ENCODE measurements around the gene PRDX6.
"Not testable (repeated sequence)": the region's sequence is repeated elsewhere in the genome, so short reads cannot be mapped to it uniquely, and the experiment has no call there.

The PRDX6 gene

DNA sequence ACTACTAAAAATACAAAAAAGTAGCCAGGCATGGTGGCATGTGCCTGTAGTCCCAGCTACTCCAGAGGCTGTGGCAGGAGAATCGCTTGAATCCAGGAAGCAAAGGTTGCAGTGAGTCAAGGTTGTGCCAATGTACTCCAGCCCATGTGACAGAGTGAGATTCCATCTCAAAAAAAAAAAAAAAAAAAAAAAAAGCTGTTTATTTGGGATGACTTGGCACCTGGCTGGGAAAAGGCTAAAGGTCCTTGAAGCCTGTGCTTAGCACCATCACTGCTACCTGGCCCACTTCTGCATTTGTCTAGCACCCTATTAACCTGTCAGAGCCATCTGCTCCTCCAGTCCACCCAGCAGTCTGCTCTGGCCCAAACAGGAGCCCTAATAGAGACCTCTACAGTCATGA lies 25.0 kb downstream of the PRDX6 start:
- DNase-seq = no peak

DNA sequence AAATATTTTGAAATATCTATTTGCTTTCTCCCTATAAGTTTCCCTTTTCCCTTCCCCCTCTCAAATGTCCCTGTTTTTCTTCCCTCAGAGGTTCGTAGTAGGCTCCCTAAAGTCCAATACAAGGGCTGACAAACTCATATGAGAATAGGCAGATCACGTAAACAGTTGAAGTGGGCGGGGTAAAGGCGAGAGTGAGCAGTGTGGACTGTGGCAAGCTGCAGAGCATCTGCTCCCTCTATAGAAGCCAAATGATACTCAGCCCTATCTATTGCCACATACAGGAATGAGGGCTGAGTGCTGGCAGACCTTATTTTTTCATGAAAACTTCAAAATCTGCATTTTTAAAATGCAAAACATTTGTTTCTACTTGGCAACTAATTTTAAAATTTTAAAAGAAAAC lies 26.3 kb downstream of the PRDX6 start:
- DNase-seq = no peak

DNA sequence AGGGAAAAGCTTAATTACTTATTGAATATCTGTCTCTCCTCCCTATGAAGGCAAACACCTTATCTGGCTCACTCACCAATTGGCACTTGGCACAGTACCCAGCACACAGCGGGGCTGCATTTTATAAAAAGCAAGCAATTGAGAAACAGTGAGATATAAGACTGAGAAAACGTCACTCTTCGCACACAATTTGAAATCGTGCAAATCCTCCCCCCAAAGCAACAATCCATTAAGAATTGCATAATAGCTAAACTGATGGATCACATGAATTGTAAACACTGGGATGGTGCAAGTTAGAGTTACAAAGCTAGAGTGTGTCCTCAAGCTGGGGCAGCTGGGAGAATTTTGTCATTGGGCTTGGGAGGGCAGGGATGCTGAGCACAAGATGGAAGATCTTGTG lies 27.1 kb downstream of the PRDX6 start:
- peak; percentile 52 for DNase-seq

DNA sequence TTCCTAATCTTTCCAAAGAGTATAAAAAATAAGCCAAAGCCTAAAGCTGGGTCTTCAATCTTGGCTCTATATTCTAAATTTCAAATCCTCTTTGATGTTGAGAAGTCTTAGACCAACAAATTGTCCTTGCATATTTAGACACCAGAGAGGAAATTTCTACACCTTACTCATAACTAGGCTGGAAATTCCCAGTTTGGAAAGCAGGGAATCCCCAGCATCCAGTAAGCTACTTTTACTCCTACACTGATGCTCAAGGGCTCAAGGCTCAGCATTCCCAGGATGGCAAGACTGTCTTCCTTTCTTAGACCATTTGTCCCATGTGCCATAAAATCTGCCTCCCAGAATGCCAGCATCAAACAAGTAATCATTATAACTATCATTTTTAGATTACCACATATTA lies 28.3 kb downstream of the PRDX6 start:
- DNase-seq = no peak

DNA sequence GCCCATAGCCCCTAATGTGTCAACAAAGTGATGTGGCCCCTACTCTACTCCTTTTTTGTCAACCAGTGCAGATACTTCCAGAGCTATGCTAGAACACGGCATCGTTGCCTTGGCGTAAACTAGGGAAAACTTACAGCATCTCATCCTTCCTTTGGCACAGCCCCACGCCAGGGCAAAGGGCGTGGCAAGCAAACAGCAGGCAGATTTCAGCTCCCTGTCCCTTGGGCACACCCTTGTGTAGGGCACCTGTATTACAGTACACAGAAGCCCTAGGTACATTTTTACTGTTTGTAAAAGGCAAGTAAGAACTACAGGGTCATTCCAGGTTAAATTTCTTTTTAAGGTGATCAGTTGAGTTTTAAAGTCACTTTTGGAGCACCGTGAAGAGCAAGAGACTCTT lies 29.3 kb downstream of the PRDX6 start:
- DNase-seq = no peak

DNA sequence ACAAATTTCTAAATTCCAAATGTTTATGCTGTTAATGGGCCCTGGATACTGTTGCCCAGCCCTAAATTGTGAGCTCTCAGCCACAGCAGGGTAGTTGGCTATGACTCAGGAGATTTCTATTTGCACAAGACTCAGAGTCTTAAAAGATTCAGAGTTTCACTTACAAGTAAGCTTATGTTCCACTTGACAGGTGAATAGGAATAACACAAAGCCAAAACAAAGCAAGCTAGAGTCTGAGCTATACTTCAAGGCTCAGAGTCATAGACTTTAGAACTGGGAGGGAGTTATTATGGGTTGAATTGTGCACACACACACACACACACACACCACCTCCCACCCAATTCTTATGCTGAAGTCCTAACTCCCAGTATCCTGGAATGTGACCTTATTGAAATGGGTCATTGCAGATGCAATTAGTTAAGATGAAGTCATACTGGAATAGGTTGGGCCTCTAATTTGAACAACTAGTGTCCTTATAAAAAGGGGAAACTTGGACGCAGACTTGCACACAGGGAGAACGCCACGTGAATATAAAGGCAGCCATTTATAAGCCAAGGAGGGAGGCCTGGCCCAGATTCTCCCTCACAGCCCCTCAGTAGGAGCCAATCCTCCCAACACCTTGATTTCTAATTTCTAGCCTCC lies 30.2 kb downstream of the PRDX6 start:
- peak; percentile 15 for DNase-seq

DNA sequence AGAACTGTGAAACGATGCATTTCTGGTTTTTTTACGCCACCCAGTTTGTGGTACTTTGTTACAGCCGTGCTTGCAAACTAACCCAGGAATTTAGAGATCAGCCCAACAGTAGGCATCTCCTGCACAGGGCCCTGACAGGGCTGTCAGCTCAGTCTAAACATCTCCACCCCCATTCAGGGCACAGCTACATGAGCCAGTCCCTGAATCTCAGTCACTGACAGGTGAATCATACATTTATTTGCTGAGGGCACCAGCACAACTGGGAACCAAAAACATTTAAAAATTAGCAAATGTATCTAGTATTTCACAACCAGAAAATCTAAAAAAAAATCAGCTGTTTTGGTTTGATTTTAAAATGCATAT lies 30.7 kb downstream of the PRDX6 start:
- no peak for DNase-seq

DNA sequence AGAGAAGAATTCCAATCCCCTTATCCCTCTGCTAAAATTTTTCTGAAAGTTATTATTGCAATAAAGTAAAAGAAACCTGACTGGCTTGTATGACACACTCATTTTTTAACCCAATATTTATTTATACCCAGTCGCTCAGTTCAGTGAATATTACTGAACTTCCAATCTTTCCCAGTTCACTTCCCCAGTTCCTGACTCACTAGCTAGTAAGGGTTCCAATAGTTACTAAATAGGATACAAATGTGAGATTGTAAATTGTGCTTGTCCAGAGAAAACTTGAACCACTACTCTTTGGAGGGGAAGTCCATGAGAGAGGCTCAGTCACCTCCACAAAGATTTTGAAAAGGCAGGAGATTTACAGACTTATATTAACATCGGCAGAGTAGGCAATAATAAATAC lies 31.4 kb downstream of the PRDX6 start:
- DNase-seq = no peak

DNA sequence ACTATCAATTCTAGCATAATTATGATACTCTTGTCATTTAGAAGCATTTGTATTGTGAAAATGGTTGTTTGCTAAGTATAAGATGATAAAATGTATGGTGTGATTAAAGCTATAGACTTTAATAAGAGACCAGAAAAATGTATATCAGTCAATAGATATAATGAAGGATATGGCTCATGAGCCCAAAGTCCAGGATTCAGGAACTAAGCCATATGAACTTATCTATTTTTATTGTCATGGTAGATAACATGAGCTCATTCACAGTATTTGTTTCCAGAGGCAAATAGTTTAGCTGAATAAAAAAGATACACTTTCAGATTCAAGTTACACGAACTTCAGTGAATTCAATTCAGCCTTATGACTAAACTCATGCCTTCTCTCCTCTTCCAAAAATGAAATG lies 32.7 kb downstream of the PRDX6 start:
- no peak for DNase-seq

DNA sequence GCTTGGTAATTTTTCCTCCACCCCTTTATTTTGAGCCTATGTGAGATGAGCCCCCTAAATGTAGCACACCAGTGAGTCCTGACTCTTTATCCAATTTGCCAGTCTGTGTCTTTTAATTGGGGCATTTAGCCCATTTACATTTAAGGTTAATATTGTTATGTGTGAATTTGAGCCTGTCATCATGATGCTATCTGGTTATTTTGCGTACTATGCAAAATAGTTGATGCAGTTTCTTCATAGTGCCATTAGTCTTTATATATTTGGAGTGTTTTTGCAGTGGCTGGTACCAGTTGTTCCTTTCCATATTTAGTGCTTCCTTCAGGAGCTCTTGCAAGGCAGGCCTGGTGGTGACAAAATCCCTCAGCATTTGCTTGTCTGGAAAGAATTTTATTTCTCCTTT lies 37.4 kb downstream of the PRDX6 start:
- DNase-seq = not testable (repeated sequence)

DNA sequence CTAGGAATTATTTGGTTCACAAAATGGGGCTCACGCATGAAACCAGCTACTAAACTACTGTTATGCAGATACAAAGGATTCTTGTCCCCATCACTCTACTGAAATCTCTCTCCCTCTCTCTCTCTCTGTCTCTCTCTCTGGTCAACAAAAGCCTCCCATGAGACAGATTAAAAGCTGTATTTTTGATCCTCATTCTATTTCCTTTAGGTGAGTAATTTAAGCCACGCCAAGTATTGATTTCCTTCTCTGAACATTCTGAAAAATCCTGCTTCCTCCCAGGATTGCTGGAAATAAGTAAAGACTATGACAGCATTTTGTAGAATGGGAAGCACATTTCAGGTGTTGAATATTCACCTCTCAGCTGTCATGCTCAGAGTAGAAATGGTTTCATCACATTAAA lies 43.7 kb downstream of the PRDX6 start:
- DNase-seq = no peak

DNA sequence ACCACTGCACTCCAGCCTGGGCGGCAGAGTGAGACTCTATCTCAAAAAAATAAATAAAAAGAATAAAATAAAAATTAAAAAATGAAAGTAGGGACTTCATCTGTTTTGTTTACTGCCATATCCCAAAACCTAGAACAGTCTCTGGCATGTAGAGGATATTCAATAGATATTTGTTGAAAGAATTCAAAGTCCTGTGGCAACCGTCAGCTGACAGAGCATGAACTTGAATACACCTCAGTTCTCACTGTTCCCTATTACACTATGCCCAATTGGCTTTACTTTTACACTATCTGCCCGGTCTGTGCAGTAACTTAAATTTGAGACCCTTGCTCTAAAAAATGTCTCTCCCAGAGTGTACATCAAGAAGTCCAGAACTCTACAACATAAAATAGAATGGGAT lies 46.2 kb downstream of the PRDX6 start:
- DNase-seq = no peak

DNA sequence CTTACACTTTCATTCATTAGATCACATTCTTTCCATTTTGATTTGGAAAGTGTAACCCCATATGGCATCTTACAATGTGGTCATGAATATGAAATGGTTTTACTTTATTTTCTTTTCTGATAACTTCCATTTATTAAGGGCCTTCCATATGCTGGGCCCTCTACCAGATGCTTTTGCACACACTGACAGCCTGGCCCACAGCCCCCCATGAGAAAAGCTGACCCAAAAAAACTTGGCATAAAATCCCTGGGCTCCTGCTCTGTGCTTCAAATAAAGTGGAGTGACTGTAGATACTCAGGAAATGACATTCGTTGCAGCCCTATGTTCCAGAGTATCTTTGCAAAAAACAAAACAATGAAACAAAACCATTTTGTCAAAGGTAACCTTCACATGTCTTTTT lies 48.8 kb downstream of the PRDX6 start:
- DNase-seq = no peak

DNA sequence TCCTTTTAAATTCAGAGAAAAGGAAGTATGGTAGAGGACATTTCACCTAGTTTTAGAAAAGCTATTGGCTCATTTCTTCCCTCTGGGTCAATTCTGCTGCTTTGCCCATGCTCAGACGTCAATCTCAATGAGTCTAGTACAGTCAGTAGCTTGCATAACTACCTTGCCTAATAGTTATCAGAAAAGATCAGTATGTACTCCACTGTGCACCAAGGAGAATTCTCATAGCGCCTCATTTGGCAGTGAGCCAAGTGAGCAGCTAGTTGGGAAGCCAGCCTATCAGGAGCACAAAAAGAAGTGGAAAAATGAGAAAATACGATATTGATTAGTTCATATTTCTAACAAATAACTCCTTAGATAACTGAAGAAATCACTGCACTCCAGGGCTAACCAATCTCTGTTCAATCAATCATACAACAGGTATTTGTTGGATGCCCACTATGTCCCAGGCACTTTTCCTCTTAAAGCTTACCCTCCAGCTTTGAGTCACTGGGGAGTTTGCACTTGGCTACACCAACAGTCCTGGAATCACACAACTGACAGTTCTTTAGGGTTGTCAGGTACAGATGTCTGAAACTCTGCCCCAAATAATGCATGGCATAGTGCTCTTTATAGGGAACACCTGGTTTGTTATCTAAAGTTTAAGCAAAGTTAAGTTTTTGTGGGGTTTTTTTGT lies 50.2 kb downstream of the PRDX6 start:
- no peak for DNase-seq

DNA sequence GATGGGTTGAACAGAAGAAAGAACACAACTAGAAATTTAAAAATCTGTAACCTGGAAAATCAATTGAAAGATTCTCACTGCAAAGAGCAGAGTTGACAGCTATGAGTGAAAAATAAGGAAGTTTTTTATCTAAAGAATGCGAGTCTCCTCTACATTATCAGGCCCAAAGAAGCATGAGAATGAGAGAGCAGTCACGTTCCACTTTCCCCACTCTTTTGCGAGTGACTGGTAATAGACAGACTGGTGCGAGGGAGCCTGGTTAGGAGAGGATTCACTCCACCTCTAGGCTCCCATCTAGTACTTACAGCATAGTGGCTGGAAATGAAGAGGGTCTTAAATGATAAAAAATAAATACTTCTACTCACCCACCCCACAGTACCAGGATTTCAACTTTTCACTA lies 52.0 kb downstream of the PRDX6 start:
- no peak for DNase-seq

DNA sequence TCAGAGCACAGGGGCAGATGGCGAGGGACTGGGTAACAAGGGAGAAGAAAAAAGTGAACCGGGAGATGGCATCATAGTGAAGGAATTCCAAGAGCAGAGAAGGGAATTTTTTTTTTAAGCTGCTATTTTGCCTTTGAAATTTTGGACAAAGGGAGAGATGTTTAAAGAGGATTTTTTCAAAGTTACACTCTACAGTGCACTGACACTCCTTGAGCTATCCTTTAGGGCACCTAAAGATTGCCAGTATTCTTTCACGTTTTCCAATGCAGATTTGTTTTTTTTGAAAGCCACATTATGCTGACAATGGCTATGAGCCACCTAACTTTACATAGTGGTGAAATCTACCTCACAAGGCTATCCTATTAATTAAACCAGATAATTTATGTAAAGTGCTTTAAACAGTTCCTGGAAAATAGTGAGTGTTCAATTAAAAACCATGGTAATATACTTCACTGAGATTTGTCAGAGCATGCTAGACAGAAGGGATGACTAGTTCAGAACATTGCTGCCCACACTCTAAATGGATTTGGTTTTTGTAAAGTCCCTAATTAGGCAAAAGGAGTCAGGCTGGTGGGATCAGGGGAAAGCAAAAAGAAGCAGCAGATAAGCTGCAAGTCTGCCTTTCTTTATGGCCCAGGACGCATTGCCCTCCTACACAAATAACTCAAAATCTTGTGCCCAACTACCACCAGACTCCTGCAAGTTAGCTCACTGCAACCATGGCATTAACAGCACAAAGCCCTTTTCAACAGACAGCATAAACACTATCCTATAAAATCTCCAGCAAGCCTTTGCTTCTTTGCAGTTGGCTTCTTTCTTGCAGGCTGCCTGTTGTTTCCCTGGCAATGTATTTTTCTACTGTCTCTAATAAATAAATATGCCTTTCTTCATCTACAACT lies 53.9 kb downstream of the PRDX6 start:
- DNase-seq = no peak

DNA sequence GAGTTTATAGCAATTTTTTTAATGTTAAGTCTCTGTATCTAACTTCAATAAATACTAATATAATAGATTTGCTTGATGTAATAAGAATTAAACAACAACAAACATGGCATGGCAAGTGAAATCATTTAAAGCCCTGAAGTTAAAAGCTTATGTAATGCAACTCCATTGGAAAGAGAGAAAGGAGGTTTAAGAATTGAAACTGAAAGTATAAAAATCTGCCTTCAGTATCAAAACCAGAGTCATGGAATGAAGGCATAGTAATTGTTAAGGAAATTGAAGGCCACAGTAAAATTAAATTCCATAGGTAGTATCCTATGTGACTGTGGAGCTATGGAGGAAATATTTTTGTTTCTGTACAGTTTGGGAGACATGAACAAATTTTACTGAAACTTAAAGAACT lies 55.1 kb downstream of the PRDX6 start:
- no peak for DNase-seq

DNA sequence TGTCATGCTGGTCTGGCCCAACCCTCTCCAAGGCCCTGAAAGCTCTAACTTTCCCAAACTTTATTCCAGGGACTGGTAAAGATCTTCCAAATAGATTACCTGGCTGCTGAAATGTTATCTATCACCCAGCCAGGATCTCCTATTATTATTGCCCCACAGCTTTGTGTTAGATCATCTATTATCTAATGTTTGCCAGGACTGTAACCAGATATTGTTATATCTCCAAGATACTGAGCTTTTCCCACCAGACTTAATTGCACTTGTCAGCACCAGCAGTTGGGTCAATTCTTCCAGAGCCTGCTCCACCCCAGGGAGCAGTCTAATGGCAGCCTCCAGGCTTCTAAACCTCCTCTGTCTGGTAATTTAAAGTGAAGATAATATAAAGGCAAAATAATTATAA lies 59.1 kb downstream of the PRDX6 start:
- no peak for DNase-seq
